GM21367 (cell line): ENCODE data around the gene KLHL12.

Experiments
- ATAC-seq: cut with Tn5 transposase; IDR thresholded peaks from one replicate; pipeline ENCODE4 v1.9.1; 2021; ENCODE audit not compliant: unreplicated experiment

KLHL12 gene

GRCh38 chr1:202844259-202844658 is 82.8 kb downstream of the KLHL12 start:
- no peak for ATAC-seq

GRCh38 chr1:202843081-202843480 is 84.0 kb downstream of the KLHL12 start:
- ATAC-seq = no peak
